GM10266 (cell line): ENCODE data around the gene CEP76.

Source experiments
- DNase-seq: peaks from one replicate; pipeline ENCODE4 v3.0.0; 2012; ENCODE audit errors: extremely low spot score
- TF ChIP-seq, protein P1 (sequence below): IDR thresholded peaks from 2 replicates; pipeline ENCODE4 v1.5.1; 2012; ENCODE audit warnings: mild to moderate bottlenecking, low read depth; ENCODE audit not compliant: control insufficient read depth, insufficient read depth; ENCODE audit errors: missing control alignments

CEP76 gene, protein sequence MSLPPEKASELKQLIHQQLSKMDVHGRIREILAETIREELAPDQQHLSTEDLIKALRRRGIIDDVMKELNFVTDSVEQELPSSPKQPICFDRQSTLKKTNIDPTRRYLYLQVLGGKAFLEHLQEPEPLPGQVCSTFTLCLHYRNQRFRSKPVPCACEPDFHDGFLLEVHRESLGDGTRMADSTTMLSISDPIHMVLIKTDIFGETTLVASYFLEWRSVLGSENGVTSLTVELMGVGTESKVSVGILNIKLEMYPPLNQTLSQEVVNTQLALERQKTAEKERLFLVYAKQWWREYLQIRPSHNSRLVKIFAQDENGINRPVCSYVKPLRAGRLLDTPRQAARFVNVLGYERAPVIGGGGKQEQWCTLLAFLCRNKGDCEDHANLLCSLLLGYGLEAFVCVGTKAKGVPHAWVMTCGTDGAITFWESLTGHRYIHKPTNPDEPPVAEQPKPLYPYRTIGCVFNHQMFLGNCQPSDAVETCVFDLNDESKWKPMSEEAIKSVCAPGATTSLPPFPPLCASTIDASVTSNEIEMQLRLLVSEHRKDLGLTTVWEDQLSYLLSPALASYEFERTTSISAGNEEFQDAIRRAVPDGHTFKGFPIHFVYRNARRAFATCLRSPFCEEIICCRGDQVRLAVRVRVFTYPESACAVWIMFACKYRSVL

DNA sequence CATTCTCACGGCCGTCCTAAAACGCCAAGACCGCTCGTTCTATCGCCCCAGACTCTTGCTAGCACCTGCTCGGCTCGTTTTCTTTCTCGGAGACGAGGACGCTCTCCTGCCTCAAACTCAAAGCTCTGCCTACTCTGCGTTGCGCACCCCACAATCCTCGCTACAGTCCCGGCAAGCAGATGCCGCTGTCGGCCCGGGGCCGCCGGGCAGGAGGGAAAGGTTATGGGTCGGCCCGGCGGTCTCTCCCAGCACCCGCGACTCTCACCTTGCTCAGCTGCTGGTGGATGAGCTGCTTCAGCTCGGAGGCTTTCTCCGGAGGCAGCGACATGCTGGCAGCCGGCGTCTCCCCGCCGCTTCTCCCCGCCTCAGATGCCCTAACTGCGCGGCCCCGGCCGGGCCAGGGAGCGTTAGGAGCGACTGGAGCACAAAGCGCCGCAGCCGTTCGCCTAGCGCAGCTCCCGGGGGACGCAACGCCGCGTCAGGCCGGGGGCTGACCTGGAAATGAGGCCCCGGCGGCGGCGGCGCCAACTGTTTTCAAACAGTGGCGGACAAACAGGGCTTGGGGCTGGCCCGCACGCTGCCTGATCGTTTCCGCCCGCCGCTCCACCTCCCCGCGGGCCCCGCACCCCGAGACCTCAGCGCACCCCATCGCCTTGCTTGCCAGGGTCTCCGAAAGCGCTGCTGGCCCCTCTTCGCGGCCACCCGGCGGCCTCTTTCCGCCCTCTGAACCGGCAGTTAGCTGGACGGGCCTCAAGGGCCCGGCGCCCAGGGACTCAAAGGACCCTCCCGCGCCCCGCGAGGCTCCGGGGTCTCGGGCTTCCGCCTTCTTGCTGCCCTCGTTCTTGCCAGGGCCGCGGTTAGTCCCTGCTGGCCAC, at the start of gene CEP76, which contains the start of gene PSMG2:
Gene CEP76 (minus strand): TSS at position 503 of the 875 bp plus-strand sequence. CDS start 175 bp downstream, at position 328.
Gene PSMG2 (plus strand): TSS at position 822 of the 875 bp plus-strand sequence. CDS start 66 bp downstream, outside the sequence.
- peak; percentile 91 for DNase-seq
- TF ChIP-seq, protein P1, sequence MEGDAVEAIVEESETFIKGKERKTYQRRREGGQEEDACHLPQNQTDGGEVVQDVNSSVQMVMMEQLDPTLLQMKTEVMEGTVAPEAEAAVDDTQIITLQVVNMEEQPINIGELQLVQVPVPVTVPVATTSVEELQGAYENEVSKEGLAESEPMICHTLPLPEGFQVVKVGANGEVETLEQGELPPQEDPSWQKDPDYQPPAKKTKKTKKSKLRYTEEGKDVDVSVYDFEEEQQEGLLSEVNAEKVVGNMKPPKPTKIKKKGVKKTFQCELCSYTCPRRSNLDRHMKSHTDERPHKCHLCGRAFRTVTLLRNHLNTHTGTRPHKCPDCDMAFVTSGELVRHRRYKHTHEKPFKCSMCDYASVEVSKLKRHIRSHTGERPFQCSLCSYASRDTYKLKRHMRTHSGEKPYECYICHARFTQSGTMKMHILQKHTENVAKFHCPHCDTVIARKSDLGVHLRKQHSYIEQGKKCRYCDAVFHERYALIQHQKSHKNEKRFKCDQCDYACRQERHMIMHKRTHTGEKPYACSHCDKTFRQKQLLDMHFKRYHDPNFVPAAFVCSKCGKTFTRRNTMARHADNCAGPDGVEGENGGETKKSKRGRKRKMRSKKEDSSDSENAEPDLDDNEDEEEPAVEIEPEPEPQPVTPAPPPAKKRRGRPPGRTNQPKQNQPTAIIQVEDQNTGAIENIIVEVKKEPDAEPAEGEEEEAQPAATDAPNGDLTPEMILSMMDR, result no peak

DNA sequence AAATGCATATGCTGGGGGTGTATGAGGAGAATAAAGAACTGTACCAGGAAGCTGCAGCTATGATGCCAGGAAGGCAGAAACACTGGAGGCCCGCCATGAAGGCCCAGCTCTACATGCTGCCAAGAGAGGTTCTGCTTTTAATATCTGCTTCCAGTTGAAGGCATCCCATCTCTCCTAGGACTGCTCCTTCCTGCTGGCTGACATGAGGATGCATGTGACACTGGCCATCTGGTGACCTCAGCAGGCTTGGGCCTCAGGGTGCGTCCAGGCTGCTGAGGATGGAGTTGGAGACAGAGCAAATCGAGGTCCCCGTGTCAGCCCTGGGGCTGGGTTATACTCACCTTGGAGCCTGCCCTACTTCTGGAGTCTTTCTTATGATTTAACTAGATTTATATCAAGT, 49.4 kb upstream of the CEP76 start:
- peak; percentile 3 for DNase-seq
- TF ChIP-seq, protein P1, result no peak

DNA sequence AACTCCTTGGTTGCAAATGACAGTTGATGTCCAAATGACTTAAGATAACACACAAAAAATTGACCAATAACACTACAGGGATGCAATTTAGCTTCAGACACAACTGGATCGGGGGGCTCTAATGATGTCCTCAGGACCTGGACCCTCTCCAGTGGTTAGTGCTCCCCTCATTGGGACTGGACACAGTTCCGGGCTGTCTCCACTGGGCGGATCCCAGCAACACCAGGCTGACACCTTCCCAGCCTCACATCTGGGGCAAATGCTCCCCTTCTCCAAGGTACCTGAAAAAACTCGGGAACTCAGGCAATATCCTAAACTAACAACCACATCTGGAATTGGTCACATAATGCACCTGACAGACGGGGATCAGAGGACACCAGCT, 49.0 kb upstream of the CEP76 start:
- TF ChIP-seq, protein P1, result no peak
- no peak for DNase-seq

DNA sequence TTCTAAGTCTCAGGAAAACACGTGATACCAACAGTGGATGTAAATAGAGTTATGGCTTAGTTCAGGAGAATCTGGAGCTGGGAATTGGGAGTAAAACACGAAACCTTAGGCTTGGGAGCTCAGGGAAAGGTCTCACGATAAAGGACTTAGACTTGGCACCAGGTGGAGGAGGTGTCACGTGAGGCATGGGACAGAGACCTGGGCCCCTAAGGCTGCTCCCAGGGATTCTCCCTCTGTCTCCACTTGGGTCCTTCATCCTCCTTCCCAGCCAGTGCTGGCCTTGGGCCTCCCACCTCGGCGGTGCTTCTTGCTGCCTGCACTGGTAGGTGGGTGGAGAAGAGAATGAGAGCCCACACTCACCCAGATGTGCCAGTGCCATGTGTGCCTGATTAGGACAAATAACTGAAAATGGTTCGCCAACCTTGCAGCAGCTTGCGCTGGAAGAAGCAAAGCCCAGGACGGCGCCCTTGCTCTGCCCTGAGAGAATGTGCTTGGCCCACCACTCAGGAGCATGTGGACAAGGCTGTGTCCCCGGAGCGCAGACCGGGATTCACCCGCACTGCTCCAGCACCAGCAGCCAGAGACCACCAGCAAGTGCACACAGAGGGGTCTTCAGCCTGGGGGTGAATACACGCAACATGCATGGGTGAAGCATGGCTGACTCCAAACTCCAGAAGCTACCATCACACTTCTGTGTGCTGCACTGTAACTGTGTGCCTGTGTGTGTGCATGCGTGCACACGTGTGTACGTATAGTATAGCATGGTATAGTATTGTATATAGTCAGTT, 48.4 kb upstream of the CEP76 start:
- TF ChIP-seq, protein P1, result no peak
- no peak for DNase-seq

DNA sequence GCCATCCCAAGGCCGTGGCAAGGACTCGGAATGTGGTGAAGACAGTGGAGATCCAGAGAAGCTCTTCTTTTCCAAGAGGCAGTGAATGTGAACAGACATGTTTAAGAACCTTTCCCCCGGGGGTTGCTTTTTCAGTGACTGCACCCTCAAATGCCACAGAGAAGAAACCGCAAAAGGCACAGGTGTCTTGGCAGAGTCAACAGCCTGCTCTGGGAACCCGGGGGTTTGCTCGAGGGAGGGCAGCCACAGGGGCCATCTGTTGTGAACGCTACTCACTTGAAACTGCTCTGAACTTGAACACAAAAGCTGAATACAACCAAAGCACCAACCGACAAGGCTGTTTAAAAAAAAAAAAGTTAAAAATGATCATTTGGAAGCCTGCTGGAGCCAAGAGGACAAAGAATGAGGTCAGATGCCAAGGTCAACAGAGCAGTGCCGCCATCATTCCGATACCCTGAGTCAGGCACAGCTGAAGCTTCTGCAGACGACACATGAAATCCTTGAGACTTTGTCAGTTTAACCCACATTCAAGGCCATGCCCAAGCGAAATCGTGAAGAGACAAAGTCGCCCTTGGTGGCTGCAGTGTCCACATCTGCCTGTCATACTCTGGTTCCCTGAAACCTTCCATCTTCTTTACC, 47.7 kb upstream of the CEP76 start:
- TF ChIP-seq, protein P1, result no peak
- peak; percentile 16 for DNase-seq

DNA sequence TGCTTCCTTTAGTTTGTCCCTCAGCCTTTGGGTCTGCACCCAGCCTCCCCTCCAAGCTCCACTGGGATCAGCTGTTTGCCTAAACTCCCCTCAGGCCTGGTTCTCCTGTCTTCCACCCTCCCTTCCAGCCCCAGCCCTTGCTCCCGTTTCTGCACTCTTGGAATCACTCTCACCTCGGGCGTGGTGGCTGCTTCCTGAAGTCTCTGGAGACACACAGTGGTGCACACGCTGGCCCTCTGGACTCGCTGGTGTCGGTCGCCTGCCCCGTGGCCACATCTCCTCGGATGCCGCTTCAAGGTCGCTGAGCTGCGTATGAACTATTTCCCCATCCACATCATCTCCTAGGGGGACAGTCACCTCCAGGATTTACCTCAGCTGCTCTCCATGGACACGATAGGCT, 46.6 kb upstream of the CEP76 start:
- peak; percentile 2 for DNase-seq
- TF ChIP-seq, protein P1, result no peak
